ENCODE results near the gene ZNF407.

Gene ZNF407

DNA sequence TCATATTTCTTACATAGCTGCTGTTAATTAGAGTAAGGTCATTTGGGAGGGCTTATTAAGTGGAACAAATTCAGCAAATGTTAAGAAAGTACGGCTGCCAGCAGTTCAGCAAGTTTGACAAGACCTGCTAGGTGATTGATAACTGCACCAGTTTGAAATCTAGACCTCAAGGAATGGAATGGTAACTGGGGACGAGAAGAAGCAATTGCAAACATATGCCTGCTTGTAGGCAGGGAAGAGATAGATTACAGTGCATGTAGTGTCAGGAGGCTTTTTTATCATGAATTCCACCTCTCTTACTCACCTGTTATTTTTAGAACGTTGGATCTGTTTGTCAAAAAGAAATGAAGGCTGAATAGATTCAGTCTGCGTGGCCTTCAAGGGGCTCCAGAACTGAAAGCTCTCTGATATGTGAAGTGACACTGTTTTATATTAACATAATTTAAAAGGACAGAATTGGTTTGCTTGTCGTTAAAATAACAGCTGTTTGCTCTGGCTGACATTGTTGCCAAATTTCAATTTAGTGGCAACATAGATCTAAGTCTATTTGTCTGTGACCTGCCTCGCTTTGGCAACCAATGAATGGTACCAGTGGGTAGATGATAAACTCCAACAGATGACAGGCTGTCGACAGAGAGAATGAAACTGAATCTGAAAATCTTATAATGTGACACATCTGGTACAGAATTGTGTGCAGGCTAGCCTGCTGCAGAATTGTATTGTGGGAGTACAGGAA is 199.3 kb downstream of the ZNF407 start:
- DNase-seq: no peak

DNA sequence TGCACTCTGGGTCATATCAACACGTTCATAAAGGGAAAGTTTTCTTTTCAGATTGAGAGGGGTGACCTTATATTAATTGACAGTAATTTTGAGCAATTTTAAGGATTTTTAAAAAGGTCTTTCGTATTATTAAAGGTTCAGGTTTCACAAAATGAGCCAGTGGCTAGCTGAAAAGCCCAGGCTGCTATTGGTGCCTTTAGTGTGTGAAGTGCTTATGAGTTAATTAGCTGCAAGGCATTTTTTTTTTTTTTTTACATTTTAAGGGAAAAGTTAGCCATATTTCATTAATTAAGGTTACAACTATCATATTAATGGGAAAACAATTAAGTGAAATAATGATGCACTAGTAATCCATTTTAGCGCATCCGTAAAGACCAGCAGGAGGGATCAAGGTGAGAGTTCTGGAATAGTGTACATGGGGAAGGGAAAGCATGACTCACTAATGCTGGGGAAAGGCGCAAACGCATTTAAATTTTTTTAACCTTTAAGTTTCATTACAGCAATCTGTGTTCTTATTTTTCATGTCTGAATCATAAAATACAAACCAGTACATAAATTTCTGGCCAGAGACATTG is 200.0 kb downstream of the ZNF407 start:
- no peak for DNase-seq

DNA sequence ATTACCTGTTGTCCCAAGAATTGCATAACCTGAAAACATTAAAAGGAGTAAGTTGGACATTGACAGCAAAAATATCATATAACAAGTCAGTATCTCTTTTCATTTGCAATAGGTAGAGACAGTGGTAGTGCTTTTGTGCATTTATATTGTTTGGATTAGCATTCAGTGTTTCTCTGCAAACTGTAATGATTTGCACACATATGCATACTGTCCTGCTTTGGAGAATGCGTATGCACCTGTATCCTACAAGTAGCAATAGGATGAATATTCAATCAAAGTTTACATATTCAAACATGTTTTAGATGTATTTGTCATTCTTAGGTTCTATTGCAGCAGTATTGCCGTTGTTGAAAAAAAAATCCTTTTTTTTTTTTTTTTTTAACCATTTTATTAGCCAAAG is 201.9 kb downstream of the ZNF407 start:
- no peak for DNase-seq

DNA sequence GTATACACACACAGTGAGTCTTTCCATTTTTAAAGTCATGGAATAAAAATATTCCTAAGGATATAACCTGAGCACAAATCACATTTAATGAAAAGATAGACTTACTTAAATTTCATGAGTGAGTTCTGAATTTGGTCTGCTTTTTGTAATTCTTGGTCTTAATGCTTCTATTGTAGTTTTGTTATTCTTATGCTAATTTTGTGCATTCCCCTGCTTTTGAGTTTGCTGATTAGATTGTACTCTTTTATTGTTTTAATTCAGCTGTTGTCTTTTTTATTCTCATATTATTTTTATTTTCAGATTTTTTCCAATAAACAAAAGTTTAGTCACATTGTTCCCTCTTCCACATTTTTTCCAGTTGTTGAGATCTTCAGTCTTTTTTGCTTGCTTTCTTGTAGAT is 202.4 kb downstream of the ZNF407 start:
- no peak for DNase-seq

DNA sequence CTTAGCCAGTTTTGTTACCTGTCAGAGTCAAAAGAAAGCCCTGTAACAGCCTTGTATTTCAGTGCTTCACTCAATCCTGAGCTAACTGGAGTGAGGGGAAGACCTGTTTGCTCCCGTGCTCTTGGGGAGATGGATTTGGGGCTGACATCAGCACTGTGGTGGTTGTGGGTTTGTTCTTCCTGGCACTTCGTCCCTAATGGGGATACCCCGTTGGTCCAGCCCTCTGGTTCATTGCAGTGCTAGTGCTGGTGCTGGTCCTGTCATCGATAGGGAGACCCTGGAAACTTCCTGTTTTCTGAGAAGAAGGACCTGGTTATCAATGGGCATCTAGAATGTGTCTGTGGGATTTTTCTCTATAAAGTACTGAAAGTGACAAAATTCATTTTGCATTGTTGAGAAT is 205.4 kb downstream of the ZNF407 start:
- DNase-seq: no peak

DNA sequence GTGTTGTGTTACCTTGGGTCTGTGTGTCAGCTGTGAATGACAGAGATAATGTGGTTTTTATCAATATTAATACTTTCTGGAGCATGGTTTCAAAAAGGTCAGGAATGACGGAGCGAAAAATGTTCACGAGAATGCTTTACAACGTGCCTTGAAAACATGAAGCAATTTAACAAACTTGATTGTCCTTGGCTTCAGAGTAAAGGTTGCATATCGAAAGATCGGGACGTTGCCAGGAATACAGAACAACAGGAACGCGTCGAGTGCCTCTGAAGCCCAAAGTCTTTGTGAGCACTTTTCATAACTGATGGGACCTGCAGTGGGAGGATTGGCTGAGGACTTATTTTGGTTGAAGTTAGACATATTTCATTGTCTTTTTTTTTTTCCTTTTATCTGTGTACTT is 206.1 kb downstream of the ZNF407 start:
- DNase-seq: no peak

DNA sequence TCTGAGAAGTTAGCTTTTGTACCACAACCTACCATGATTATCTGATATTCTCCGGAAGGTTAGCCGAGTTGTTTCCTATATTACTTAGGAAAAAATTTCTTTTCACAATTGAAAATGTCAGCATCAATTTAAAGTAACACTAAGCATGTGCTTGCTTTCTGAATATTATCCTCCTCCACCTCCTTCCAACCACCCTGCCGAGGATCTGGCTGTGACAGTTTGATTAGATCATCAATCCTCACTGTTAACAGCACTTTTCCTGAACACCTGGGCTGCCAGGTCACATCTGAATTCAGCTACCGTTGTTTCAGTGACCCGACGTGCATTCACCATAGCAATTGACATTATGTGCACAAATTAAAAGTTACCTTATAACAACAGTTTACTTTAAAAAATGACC is 207.0 kb downstream of the ZNF407 start:
- DNase-seq: no peak

DNA sequence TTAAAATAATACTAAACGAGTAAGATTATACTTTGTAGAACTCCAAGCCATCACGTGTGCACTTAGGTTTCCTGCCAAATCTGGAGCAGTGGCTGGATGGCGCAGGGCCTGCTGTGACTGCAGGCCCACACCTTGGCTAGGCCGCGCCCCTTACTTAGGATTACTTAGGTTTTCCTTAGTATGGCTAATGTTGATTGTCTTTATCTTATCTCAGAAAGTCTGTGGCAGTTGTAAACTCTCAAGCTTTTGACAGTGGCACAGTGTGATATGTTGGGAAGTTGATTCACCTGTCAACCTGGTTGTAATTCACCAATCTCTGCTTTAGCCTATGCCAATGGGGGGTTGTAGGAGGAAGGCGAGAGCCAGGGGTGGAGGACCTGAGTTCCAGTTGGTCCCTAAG is 208.4 kb downstream of the ZNF407 start:
- no peak for DNase-seq

DNA sequence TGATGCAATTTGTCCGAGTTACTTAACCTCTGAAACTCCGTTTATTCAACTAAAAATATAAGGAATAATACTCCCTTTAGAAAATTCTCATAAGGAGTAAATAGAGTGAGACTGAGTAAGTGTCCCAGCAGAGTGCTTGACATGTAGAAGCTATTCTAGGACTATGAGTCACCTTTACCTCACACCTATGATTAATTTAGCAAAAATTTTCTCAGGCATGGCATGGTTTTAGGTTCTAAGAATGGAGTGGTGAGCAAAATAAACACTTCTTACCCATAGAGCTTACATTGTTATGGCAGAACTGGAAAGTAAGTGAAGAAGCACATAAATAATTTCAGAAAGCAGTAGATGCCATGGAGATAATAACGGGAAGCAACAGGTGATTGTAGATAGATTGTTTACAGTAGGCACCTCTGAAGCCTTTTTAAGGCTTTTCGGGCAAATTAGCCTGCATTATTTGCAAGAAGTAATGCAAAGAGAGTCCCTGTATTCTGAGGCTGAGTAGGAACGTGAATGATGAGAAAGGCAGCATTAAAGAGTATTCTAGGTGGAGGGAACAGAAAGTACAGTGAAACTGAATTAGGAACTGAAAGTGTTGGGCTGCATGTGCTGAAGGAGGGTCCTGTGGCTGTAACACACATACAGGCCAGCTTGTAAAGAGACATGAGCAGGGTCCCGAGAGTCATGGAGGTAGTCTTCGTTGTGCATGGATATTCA is 209.2 kb downstream of the ZNF407 start:
- no peak for DNase-seq

DNA sequence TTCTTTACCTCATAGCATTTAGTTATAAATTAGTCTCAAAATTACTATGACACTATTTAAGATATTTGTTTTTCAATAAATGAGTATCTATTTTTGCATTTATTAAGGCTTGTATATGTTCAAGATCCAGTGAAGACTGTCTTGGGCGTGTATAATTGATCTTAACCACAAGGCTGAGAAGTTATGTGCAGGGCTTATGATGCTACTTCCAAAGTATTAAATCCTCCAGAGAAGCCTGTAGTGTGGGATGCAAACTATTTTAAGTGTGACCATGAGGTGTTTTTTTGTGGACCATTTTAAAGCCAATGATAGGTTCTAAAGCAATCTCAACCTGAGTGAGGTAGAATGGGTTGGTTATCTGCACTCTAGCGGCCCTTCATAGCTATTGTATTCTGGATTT is 219.9 kb downstream of the ZNF407 start:
- DNase-seq: no peak

DNA sequence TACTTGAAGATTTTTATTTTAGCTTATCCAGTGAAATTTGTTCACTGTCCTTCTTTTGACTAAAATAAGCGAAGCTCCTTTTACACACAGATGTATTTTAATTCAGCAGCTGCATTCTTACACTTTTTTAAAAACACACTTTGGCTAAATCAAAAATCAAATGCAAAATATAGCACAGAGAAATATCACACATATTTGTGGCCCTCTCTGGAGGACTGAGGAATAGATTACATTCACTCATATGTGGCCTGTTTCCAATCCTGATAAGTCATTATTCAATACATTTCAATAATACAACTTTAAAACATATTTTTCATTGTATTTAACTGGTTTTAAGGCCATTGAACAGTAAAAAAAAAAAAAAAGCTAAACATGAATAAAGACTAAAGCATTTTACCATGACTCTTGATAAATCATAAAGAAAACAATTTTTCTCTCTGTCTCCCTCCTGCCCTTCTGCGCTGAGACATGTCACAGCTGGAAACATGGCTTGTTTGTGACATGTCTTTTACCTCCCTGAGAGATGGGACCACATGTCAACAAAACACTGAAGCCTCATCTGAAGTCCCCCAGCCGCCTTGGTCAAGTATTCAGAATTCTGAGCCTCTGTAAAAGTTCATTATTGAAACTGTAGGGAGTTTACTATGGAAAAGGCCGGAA is 221.0 kb downstream of the ZNF407 start:
- DNase-seq: no peak

DNA sequence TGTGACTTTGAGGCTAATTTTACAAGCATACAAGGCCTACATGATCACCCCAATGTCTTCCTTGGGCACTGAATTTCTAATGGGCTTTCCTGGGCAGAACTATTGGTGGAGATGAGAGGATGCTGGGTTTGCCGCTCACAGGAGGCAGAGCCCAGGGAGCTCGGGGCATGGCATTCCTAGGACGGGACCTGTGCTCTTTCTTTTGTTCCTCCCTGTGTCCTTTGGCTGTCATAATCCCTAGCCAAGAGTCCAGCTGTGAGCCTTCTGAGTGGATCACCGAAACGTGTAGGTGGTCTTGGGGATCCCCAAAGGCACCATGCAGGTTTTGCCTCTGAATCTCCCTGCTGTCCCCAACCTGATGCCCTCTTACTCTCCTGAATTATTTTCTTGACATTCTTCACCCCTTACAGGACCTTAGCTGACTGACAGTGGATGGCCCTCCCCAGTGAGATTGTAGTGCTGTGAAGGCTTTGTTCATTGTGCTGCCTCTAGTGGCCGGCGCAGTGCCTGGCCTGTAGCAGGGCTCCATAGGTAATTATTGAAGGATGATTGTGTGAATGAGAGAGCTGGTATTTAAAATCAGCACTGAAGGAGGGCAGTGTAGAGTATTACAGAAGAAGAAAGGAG is 221.9 kb downstream of the ZNF407 start:
- DNase-seq: no peak

DNA sequence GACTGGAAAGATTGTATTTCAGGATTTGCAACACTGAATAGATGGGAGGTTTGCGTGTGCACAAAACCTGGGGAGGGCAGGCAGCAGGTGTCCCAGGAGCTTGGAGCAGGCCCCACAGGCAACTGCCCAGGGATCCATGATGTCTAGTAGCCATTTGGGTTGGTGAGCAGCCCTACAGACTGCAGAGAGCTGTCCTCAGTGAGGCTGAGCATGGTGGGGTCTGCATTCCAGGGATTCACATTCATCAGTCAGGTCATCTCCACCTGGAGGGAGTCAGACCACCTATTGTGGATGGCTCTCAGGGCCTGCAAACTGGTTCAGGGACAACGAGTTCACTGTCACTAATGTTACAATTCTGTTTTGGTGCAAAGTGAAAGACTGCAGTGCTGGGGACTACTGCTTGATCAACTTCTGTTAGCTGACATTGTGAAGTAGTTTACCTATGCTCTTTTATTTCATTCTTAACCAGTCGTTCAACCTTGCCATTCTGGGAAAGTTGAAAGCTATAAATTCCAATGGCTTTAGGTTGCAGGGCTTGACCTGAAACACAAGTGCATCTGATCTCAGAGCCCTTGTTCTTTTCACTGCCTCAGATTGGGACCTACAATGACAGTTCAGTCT is 222.6 kb downstream of the ZNF407 start:
- DNase-seq: no peak

DNA sequence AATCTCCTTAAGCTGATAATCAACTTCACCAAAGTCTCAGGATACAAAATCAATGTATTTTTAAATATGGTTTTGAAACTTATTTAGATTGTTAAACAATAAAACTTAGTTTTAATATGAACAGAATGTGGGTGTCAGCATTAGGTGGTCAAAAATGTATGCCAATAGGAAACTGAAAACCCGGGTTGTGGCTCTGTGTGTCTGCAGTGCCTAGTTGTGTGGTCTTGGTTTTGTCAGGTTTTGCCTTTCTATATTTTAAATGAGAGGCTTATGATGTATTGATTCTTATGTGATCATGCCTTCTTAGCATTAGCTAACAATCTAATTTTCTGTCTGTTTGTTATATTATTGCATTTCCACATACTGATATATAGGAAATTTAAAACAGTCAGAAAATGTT is 227.8 kb downstream of the ZNF407 start:
- DNase-seq: no peak

DNA sequence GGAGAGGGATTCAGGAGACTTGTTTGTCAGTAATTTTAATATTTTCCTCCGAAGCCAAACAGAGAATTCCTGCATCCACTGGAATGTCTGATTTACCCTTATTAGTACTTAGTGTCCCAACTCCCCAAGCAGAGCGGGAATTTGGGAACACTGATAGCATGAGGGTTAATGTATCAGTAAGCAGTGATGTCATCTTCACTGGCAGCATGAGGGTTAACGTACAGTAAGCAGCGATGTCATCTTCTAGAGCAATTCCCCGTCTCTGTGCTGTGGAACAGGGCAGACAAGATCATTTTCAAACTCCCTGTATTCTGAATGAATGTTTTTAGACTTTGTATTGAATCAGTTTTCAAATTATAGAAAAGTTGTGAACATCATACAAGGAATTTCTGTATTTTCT is 228.9 kb downstream of the ZNF407 start:
- no peak for DNase-seq

DNA sequence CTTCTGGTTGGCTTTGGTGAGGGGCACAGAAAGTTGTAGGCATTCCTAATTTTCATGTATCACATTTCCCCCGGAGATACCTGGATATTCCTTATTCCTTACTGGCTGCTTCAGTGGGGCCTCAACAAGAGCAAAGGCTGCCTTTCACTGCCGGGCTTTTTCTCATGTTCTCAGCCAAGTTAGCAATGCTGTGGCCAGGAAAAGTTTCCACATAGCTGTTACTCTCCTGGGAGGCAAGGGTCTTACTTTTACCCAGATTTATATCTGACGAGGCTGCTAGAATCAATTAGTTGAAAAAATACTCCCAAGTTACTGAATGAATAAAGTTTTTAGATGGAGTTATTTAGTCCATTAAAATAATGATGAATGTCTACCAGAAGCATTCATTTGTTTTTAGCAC is 230.5 kb downstream of the ZNF407 start:
- no peak for DNase-seq

DNA sequence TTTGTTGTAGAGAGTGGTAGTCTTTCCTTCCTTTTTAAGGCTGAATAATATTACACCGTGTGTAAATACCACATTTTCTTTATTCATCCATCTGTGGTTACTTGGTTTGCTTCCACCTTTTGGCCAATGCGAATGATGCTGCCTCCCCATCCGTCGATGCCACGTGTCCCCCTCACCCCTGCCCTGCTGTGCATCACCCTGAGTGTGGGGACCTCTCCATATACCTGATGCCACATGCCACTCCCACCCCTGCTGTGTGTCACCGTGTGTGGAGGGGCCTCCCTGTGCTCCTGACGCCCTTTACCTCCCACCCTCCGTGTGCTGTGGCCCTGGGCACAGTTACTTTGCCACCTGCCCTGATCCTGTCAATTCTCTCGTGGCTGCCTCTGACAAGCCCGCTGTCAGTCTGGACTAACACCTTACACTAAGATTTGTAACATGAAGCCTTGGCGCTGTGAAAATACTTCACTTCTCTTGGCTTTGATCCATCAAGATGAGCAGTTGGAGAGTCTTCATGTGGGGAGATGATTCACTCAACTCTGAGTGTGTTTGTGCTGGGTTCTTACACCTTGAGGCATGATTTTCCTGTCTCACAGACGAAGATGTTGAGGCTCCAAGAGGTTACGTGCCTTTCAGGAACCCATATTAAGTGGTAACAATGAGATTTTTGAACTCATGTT is 234.0 kb downstream of the ZNF407 start:
- DNase-seq: no peak

DNA sequence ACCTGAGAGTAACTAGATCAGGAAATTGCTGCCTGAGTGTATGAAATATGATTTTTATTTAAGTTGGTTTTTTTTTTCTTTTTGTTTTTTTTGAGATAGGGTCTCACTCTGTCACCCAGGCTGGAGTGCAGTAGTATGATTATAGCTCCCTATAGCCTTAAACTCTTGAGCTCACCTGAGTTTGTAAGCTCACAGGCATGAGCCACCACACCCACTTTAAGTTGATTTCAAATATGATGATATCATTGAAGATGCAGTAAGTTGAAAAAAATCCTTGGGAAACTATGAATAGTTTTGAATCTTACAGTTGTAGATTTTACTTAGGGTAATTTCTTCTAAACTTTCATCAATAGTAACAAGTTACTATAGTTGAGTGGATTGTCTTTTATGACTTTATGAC is 234.7 kb downstream of the ZNF407 start:
- no peak for DNase-seq

DNA sequence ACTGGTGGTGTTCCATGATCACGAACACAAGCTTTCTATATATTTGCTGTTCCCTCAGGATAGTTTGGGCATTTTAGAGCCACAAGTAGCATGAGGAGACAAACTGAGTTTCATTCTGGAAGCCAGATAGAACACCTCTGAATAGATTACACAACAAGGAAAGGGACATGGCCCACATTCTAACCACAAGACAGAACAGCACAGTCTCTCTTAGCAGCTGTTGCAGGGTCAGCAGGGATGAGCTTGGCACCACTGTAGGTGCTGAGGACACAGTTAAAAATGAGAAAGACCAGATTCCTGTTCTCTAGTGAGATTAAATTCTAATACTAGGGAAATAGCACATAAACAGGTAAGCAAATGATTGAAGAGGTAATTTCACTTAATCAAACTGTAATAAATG is 235.3 kb downstream of the ZNF407 start:
- DNase-seq: no peak

DNA sequence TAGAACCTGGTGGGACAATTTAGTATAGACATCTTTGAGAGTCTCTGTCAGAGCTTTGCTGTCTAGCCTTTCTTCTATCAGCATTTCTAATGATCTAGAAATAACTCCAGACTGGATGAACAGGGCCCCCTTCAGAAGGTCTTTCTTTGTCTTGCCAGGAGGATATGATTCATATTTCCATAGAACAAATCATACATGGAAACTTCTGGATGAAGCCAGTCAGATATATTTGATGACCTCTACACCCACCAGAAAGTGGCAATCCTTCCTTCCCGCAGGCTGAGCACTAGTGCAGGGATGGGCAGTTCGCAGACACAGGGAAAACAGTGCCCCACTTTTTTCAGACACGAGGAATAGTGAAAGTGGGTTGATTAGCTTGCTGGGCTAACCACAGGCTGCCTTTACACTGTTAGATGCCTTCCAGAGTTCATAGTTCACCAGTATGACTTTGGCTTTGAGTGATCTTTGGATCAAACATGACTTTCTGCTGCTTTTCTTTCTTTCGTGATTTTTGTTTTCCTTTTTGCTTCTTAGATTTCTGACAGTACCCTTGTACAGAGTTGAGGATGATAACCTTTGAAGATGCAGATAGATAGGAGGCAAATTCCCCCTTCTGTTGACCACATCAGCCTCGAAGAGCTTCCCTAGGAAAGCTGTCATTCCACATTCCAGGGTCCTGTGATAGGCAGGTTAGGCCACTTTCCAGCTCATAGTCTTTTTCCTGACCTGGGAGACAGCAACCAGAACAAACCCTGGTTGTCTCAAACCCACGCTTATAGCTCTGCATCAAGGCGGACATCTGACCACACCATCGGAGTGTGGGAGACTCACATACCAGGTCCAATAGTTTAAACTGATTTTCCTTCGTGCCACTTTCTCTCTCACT is 237.0 kb downstream of the ZNF407 start:
- DNase-seq: no peak

All from KG1 (cell line).